AG09309 (cell line): Measurements from ENCODE around the gene RBMX.

Experiments
- DNase-seq: peaks from one replicate; pipeline ENCODE4 v3.0.0-alpha.2; 2010; ENCODE audit warnings: low read depth
- H3K4me3 ChIP-seq: 2 replicates; pipeline ENCODE4 v1.5.1; 2011; ENCODE audit warnings: mild to moderate bottlenecking, low read depth, low read length, moderate library complexity; ENCODE audit not compliant: control insufficient read depth
- CTCF ChIP-seq: IDR thresholded peaks from 2 replicates; pipeline ENCODE4 v1.5.1; 2011; ENCODE audit warnings: mild to moderate bottlenecking, low read depth, low read length, inconsistent platforms; ENCODE audit not compliant: insufficient read depth, control insufficient read depth; ENCODE audit errors: missing control alignments

RBMX gene

GRCh38 chrX:136835761-136836160 is 44.8 kb downstream of the RBMX start:
- TF ChIP-seq CTCF = no peak
- no peak overlapping the region for H3K4me3 ChIP-seq
- DNase-seq = no peak

GRCh38 chrX:136829413-136829812 is 51.1 kb downstream of the RBMX start:
- no peak for TF ChIP-seq CTCF
- no peak for DNase-seq
- no peak overlapping the region for H3K4me3 ChIP-seq

- no peak for DNase-seq
- no peak for TF ChIP-seq CTCF
- no peak overlapping the region for H3K4me3 ChIP-seq
These were observed 51.7 kb downstream of the RBMX start for GRCh38 chrX:136828830-136829229.

- no peak for DNase-seq
- no peak for TF ChIP-seq CTCF
- no peak overlapping the region for H3K4me3 ChIP-seq
These were observed 53.5 kb downstream of the RBMX start for GRCh38 chrX:136827026-136827425.

- no peak overlapping the region for H3K4me3 ChIP-seq
- no peak for DNase-seq
- TF ChIP-seq CTCF = no peak
These were observed 54.8 kb downstream of the RBMX start for GRCh38 chrX:136825771-136826170.
